ENCODE results near the gene CREB5.

DNA sequence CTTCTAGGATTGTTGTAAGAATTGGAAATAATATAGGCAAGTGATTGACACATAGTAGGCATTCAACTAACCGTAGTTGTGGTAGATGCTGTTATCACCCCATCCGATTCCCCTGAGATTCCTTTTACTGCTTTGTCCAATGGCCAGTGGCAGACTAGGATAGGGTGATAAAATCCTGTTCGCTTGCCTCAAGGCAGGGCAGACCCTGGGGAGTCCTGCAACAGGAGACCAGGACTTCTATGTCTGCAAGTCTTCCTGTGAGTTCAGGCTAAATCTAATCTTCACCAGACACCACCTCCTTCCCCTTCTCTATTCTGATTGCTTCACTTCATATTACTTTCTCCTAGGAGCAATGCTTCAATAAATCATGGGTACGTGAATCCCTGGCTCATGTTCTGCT, 42.8 kb upstream of the CREB5 start:
- TF ChIP-seq, protein P1, sequence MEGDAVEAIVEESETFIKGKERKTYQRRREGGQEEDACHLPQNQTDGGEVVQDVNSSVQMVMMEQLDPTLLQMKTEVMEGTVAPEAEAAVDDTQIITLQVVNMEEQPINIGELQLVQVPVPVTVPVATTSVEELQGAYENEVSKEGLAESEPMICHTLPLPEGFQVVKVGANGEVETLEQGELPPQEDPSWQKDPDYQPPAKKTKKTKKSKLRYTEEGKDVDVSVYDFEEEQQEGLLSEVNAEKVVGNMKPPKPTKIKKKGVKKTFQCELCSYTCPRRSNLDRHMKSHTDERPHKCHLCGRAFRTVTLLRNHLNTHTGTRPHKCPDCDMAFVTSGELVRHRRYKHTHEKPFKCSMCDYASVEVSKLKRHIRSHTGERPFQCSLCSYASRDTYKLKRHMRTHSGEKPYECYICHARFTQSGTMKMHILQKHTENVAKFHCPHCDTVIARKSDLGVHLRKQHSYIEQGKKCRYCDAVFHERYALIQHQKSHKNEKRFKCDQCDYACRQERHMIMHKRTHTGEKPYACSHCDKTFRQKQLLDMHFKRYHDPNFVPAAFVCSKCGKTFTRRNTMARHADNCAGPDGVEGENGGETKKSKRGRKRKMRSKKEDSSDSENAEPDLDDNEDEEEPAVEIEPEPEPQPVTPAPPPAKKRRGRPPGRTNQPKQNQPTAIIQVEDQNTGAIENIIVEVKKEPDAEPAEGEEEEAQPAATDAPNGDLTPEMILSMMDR (IDR thresholded peaks at IDR 0.05) = no peak
- no peak for TF ChIP-seq POLR2A (IDR thresholded peaks at IDR 0.05)
